Measurements from ENCODE around the gene TUBB2B. TPM values are rescaled to one million over a fixed set of nuclear protein-coding genes. Genes with fewer than 3 reads are reported as not detected.

The TUBB2B gene
- total and polyA plus RNA-seq, 12 donors: 0.28 to 3.6 (median 0.94) TPM

- intact Hi-C loops (cut with DNase I): no loop called here
- Histone ChIP-seq H3K4me3 (no peak overlapping the region), H3K4me1 (peaks cover 0 to 16% (median 0%) of the 10 kb centered on the region in 9 donors), H3K36me3 (no peaks in the 10 kb centered on the region), H3K27ac (no peak overlapping the region), H3K9me3 (no peaks in the 10 kb centered on the region), H3K27me3 (peaks cover 0 to 16% (median 6%) of the 10 kb centered on the region in 7 donors)
- 88 to 94% methylated on average over 9 of the region's 9 CpGs for WGBS, 2 donors
- TF ChIP-seq, protein P1, sequence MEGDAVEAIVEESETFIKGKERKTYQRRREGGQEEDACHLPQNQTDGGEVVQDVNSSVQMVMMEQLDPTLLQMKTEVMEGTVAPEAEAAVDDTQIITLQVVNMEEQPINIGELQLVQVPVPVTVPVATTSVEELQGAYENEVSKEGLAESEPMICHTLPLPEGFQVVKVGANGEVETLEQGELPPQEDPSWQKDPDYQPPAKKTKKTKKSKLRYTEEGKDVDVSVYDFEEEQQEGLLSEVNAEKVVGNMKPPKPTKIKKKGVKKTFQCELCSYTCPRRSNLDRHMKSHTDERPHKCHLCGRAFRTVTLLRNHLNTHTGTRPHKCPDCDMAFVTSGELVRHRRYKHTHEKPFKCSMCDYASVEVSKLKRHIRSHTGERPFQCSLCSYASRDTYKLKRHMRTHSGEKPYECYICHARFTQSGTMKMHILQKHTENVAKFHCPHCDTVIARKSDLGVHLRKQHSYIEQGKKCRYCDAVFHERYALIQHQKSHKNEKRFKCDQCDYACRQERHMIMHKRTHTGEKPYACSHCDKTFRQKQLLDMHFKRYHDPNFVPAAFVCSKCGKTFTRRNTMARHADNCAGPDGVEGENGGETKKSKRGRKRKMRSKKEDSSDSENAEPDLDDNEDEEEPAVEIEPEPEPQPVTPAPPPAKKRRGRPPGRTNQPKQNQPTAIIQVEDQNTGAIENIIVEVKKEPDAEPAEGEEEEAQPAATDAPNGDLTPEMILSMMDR (IDR thresholded peaks at IDR 0.05): no peak
- ATAC-seq: no peak
- DNase-seq: no peak
These were observed 17.3 kb downstream of the TUBB2B start for GRCh38 chr6:3210024-3210610.

- 56 to 60% methylated on average over 17 of the region's 17 CpGs for WGBS, 2 donors
- Histone ChIP-seq H3K4me3 (no peak overlapping the region), H3K27me3 (peaks cover 0 to 16% (median 6%) of the 10 kb centered on the region in 7 donors), H3K9me3 (peaks cover 0 to 7% (median 0%) of the 10 kb centered on the region in 11 donors), H3K27ac (peak overlapping the region in 1 of 10 donors; percentile 36), H3K36me3 (no peaks in the 10 kb centered on the region), H3K4me1 (peaks cover 0 to 16% (median 0%) of the 10 kb centered on the region in 9 donors)
- DNase-seq (no peak), ATAC-seq (peak; percentile 53 to 79 (median 70))
- intact Hi-C loops (cut with DNase I): no loop called here
- TF ChIP-seq, protein P1 (IDR thresholded peaks at IDR 0.05): peak in 1 of 9 donors; percentile 23
These were observed 18.1 kb downstream of the TUBB2B start for GRCh38 chr6:3209114-3210023.

DNA sequence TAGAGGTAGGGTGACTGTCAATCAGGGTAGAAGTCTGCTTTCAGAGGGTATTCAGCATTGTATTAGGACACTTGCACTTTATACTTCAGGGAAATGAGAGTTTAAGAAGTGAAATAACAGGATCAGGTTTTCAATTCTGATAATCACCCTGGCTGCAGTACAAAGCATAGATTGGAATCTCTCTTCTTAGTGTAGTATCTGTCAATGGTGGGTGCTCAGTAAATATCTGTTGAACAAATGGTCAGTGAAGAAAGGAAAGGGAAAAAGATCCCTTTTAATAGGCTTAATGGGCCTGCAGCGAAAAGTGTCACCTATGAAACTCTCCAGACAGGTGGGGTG is 18.7 kb downstream of the TUBB2B start:
- ATAC-seq: no peak
- whole genome bisulfite sequencing, 2 donors: 88 to 96% methylated on average over 1 of the region's 1 CpG
- DNase-seq: no peak
- intact Hi-C loops (cut with DNase I): no loop called here
- Histone ChIP-seq H3K27ac (peak overlapping the region in 1 of 10 donors; percentile 36), H3K4me1 (peaks cover 0 to 16% (median 0%) of the 10 kb centered on the region in 9 donors), H3K27me3 (peaks cover 0 to 16% (median 6%) of the 10 kb centered on the region in 7 donors), H3K4me3 (no peak overlapping the region), H3K36me3 (no peaks in the 10 kb centered on the region), H3K9me3 (peaks cover 0 to 13% (median 0%) of the 10 kb centered on the region in 11 donors)
- TF ChIP-seq, protein P1 (IDR thresholded peaks at IDR 0.05): no peak

GRCh38 chr6:3208098-3208774 is 19.2 kb downstream of the TUBB2B start:
- peaks cover 0 to 16% (median 6%) of the 10 kb centered on the region in 7 donors for H3K27me3 ChIP-seq
- H3K27ac ChIP-seq: peak overlapping the region in 1 of 10 donors; percentile 36
- TF ChIP-seq, protein P1 (IDR thresholded peaks at IDR 0.05): no peak
- ATAC-seq (peak in 1 of 8 donors; percentile 33), DNase-seq (no peak)
- WGBS, 2 donors: 74% methylated on average over 14 of the region's 14 CpGs
- peaks cover 0 to 14% (median 0%) of the 10 kb centered on the region in 11 donors for H3K9me3 ChIP-seq
- H3K36me3 ChIP-seq: no peaks in the 10 kb centered on the region
- intact Hi-C loops (cut with DNase I): no loop called here
- H3K4me3 ChIP-seq: no peak overlapping the region
- peaks cover 0 to 16% (median 0%) of the 10 kb centered on the region in 9 donors for H3K4me1 ChIP-seq
